Muscle of back (tissue), 11 donors: ENCODE data around the gene MAG. TPM values are rescaled to one million over a fixed set of nuclear protein-coding genes. Genes with fewer than 3 reads are reported as not detected.
"Not testable (repeated sequence)": the region's sequence is repeated elsewhere in the genome, so short reads cannot be mapped to it uniquely, and the experiment has no call there.

Source experiments
- DNase-seq, 3 donors: peaks; one replicate each; pipeline versions ENCODE4 v3.0.0 to v3.0.0-alpha.2; 2013
- polyA plus RNA-seq, 10 donors: library from polyadenylated mRNA; unstranded; fragments of 120-200 nt; gene quantifications; one replicate each; pipeline ENCODE4 v1.2.1, GENCODE V29; 2013; ENCODE audit not compliant: insufficient read length in 10 of 10

The MAG gene
- polyA plus RNA-seq, 10 donors, result 0.32 to 2.2 (median 0.48) TPM

GRCh38 chr19:35359395-35359794 lies 67.4 kb downstream of the MAG start:
- not testable (repeated sequence) for DNase-seq

DNA sequence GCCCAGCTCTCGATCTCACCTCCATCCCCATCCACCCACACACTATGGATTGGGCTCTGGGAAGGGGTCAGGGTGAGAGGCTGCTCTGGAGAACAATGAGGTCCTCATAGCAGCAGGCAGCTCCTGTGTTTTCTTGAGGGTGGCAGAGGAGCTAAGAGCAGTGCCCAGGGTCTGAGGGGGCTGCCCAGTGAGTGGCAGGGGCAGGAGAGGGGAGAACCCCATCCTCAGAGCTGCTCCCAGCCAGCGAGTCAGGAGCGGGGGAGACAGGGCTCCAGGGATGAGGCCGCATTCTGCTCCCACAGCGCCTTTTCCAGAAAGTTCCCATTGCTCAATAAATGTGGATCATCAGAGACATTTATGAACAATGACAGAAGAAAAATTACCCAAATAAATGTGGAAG lies 68.1 kb downstream of the MAG start:
- DNase-seq, result not testable (repeated sequence)

DNA sequence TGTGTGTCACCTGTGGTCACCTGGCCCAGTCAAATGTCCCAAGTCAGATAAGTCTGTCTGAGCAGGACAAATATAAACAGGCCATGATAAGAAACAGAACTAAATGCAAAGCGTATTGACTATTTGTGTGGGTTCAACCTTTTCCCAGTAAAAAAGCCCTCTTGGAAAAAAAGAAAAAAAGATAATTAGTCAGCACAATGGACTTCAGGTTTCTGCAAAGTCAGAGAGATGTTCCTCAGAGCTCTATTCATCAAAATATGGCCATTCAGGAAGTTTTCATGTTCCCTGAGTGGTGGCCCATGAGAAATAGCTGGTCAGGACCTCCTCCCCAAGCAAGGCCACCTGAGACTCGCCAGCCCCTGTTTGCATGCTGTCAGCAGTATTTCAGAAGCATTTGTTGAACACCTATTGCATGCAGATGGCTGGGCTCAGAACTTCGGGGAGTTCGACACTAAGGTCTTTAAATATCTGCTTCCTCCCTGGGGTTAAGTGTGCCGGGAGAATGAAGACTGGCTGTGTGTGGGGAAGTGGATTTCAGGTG lies 69.0 kb downstream of the MAG start:
- no peak for DNase-seq

GRCh38 chr19:35362261-35363000 lies 70.5 kb downstream of the MAG start:
- DNase-seq, result no peak

DNA sequence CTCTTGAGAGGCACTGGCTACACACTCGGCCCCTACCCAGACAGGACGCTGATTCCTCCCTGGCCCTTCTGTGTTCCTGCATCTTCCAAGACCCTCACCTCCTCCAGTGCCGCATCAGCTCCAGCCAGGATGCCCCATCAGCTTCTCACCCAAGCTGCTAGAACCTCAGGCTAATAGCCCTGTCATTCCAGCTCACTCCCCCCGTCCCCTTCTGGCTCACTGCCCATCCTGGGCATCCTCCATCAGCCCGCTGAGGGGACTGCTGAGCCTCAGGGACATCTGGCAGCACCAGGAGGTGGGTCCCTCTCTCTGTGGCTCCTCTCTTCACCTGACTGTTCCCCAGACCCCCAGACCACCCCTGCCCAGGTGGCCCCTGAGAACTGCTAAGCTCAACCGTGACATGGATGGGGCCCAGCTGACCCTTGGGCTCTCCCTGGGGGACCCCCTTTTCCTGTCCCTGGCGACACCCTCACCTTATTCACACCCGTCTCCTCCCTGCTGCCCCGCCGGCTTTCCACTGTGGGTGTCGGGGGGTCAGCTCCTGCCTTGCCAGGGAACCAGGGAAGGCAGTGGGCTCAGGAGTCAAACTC lies 71.1 kb downstream of the MAG start:
- DNase-seq, result no peak

Other genes starting within 250 kb of the MAG start
- gene FXYD3, start 176.3 kb upstream of the MAG start, polyA plus RNA-seq, result 10 to 100 TPM in 2 of 10 donors, 1 to 10 TPM in 1, under 1 TPM in 3, not detected in 4; 0.34 to 12.8 (median 0.80) TPM
- gene LGI4, start 157.1 kb upstream of the MAG start, polyA plus RNA-seq, result 10 to 100 TPM in 8 of 10 donors, 1 to 10 TPM in 2; 9.1 to 15.8 (median 11.1) TPM
- gene FXYD1, start 153.3 kb upstream of the MAG start, polyA plus RNA-seq, result 100 to 1,000 TPM; 138 to 257 (median 215) TPM
- 1 to 10 TPM in 4 of 10 donors, under 1 TPM in 6; 0.42 to 2.4 (median 0.89) TPM for gene FXYD7, start 148.9 kb upstream of the MAG start, polyA plus RNA-seq
- 10 to 100 TPM; 16.8 to 41.1 (median 22.9) TPM for gene FXYD5, start 137.4 kb upstream of the MAG start, polyA plus RNA-seq
- gene FAM187B, start 63.4 kb upstream of the MAG start, polyA plus RNA-seq, result under 1 TPM in 1 of 10 donors, not detected in 9; 0.19 TPM
- 1 to 10 TPM; 3.6 to 8.6 (median 6.1) TPM for gene LSR, start 43.2 kb upstream of the MAG start, polyA plus RNA-seq
- gene USF2, start 23.2 kb upstream of the MAG start, polyA plus RNA-seq, result 100 to 1,000 TPM in 9 of 10 donors, 10 to 100 TPM in 1; 94.8 to 113 (median 107) TPM
- under 1 TPM in 4 of 10 donors, not detected in 6; 0.05 to 0.28 (median 0.15) TPM for gene HAMP, start 9.6 kb upstream of the MAG start, polyA plus RNA-seq
- gene CD22, start 37.0 kb downstream of the MAG start, polyA plus RNA-seq, result 1 to 10 TPM in 6 of 10 donors, under 1 TPM in 4; 0.39 to 7.4 (median 1.2) TPM
- gene FFAR1, start 55.7 kb downstream of the MAG start, polyA plus RNA-seq, result under 1 TPM in 1 of 10 donors, not detected in 9; 0.10 TPM
- under 1 TPM in 5 of 10 donors, not detected in 5; 0.13 to 0.28 (median 0.21) TPM for gene FFAR3, start 66.3 kb downstream of the MAG start, polyA plus RNA-seq
- under 1 TPM in 1 of 10 donors, not detected in 9; 0.07 TPM for gene GPR42, start 78.9 kb downstream of the MAG start, polyA plus RNA-seq
- gene FFAR2, start 156.1 kb downstream of the MAG start, polyA plus RNA-seq, result under 1 TPM in 7 of 10 donors, not detected in 3; 0.11 to 0.49 (median 0.15) TPM
- 100 to 1,000 TPM in 1 of 10 donors, 10 to 100 TPM in 1, 1 to 10 TPM in 1, not detected in 7; 1.2 to 195 (median 65.7) TPM for gene KRTDAP, start 198.3 kb downstream of the MAG start, polyA plus RNA-seq
- gene DMKN, start 221.5 kb downstream of the MAG start, polyA plus RNA-seq, result 10 to 100 TPM in 2 of 10 donors, 1 to 10 TPM in 5, under 1 TPM in 3; 0.46 to 53.6 (median 1.5) TPM
- gene SBSN, start 236.2 kb downstream of the MAG start, polyA plus RNA-seq, result 10 to 100 TPM in 1 of 10 donors, 1 to 10 TPM in 1, under 1 TPM in 2, not detected in 6; 0.15 to 19.3 (median 0.72) TPM
- gene GAPDHS, start 241.3 kb downstream of the MAG start, polyA plus RNA-seq, result not detected